DND-41 (cell line): ENCODE data around the gene SMIM32.

ENCODE experiments used
- ATAC-seq: fragments of 200-7000 bp; cut with Tn5 transposase; 3 replicates; pipeline ENCODE4 v1.9.1; 2021; ENCODE audit warnings: low read depth; ENCODE audit not compliant: insufficient read depth
- DNase-seq: peaks from one replicate; pipeline ENCODE4 v3.0.0-alpha.2; 2020
- H2AFZ ChIP-seq: 2 replicates; pipeline ENCODE4 v1.6.0; 2012; ENCODE audit warnings: low read depth, low read length
- H3K27ac ChIP-seq: 2 replicates; pipeline ENCODE4 v1.5.1; 2012; ENCODE audit warnings: low read length, inconsistent platforms
- H3K27me3 ChIP-seq: fragments of 200-600 bp; sonication (generic); 2 replicates; pipeline ENCODE4 v1.6.0; 2012; ENCODE audit warnings: low read length, mild to moderate bottlenecking, inconsistent platforms; ENCODE audit not compliant: insufficient read depth, poor library complexity
- H3K36me3 ChIP-seq: 2 replicates; pipeline ENCODE4 v1.5.1; 2012; ENCODE audit warnings: low read length, inconsistent platforms; ENCODE audit not compliant: insufficient read depth
- H3K4me1 ChIP-seq: 2 replicates; pipeline ENCODE4 v1.5.1; 2012; ENCODE audit warnings: mild to moderate bottlenecking, low read length; ENCODE audit not compliant: insufficient read depth
- H3K4me2 ChIP-seq: 2 replicates; pipeline ENCODE4 v1.6.0; 2012; ENCODE audit warnings: mild to moderate bottlenecking, moderate library complexity, low read length, inconsistent platforms; ENCODE audit not compliant: insufficient read depth
- H3K4me3 ChIP-seq, 2 experiments: fragments of 200-600 bp in 1 of 2; shearing (Covaris generic) in 1 of 2; 2 replicates each; pipeline ENCODE4 v1.5.1; 2012 to 2016; ENCODE audit warnings: inconsistent platforms in 2 of 2, low read length in 2 of 2, mild to moderate bottlenecking in 2 of 2, low read depth in 1 of 2, moderate library complexity in 1 of 2
- H3K79me2 ChIP-seq: 2 replicates; pipeline ENCODE4 v1.6.0; 2012; ENCODE audit warnings: low read length, inconsistent platforms; ENCODE audit not compliant: insufficient read depth
- H3K9ac ChIP-seq: 2 replicates; pipeline ENCODE4 v1.6.0; 2012; ENCODE audit warnings: low read depth, mild to moderate bottlenecking, inconsistent platforms, low read length, moderate library complexity
- H3K9me3 ChIP-seq: 2 replicates; pipeline ENCODE4 v1.5.1; 2012; ENCODE audit warnings: low read length, moderate library complexity, mild to moderate bottlenecking, inconsistent platforms; ENCODE audit not compliant: insufficient read depth, severe bottlenecking
- H4K20me1 ChIP-seq: 2 replicates; pipeline ENCODE4 v1.6.0; 2012; ENCODE audit warnings: low read length; ENCODE audit not compliant: insufficient read depth
- EZH2 ChIP-seq: IDR thresholded peaks from 3 replicates; pipeline ENCODE4 v1.6.1; 2012; ENCODE audit warnings: borderline replicate concordance, low read depth, mild to moderate bottlenecking, moderate library complexity, low read length, inconsistent platforms; ENCODE audit not compliant: severe bottlenecking
- TF ChIP-seq, protein P1 (sequence below): IDR thresholded peaks from 2 replicates; pipeline ENCODE4 v1.5.1; 2012; ENCODE audit warnings: borderline replicate concordance, low read length, moderate library complexity, mild to moderate bottlenecking; ENCODE audit not compliant: poor library complexity, severe bottlenecking; ENCODE audit errors: extremely low read depth

SMIM32 gene

DNA sequence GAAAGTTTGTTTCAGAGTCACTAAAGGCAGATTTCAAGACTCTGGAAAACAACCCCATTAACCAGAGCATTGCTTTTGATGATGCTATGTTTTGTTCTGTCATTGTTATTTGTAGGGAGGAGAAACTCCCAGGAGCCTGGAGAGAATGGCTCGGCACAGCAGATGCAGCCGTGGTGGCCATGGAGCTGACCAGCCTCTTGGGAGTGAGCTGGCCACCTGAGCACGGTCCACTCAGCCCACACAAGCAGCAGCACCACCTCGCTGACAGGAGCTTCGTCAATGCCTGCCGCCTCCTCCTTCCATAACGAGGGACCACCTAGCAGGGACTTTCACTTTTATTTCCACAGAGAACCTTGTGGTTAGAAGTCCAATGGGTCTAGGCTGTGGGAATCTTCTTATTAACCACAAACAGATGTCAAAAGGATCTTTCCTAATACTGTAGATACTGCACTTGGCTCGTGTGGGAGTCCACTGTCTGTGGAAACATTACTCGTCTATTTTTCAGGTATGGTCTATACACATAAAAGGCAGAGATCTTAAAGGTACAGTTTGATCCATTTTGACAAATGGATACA lies 21.0 kb upstream of the SMIM32 start:
- Histone ChIP-seq H2AFZ (no peak overlapping the region), H3K27ac (no peak overlapping the region), H3K9me3 (no peaks in the 10 kb centered on the region), H3K4me2 (no peak overlapping the region), H3K27me3 (no peaks in the 10 kb centered on the region), H3K9ac (no peak overlapping the region), H3K4me3 (no peak overlapping the region), H3K79me2 (no peaks in the 10 kb centered on the region), H4K20me1 (no peaks in the 10 kb centered on the region), H3K4me1 (no peaks in the 10 kb centered on the region), H3K36me3 (no peaks in the 10 kb centered on the region)
- DNase-seq, result no peak
- TF ChIP-seq, protein P1, sequence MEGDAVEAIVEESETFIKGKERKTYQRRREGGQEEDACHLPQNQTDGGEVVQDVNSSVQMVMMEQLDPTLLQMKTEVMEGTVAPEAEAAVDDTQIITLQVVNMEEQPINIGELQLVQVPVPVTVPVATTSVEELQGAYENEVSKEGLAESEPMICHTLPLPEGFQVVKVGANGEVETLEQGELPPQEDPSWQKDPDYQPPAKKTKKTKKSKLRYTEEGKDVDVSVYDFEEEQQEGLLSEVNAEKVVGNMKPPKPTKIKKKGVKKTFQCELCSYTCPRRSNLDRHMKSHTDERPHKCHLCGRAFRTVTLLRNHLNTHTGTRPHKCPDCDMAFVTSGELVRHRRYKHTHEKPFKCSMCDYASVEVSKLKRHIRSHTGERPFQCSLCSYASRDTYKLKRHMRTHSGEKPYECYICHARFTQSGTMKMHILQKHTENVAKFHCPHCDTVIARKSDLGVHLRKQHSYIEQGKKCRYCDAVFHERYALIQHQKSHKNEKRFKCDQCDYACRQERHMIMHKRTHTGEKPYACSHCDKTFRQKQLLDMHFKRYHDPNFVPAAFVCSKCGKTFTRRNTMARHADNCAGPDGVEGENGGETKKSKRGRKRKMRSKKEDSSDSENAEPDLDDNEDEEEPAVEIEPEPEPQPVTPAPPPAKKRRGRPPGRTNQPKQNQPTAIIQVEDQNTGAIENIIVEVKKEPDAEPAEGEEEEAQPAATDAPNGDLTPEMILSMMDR, result no peak
- TF ChIP-seq EZH2, result no peak
- no peak for ATAC-seq

DNA sequence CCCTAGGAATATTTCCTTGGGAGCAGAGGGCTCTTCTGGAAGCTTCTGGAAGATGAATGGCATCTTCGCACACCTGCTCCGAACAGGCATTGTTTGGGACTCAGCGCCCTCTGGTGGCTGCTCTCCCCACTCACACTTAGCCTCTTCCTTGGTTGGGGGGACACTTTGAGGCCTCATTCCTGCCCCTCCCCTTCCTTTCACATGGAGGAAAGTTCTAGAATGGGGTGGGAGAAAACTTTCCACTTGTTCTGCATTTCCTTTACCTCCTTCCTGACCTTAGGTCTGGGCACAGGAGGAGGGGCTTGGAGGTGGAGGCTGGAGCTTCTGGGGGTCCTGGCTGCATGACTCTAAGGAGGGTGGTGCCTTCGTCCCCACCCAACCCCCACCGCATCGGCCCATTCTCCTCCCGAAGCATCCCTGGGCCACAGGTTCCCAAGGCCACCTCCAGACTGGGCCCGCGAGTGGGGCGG lies 19.3 kb upstream of the SMIM32 start:
- Histone ChIP-seq H3K27ac (no peak overlapping the region), H3K4me1 (no peaks in the 10 kb centered on the region), H3K36me3 (no peaks in the 10 kb centered on the region), H3K9ac (no peak overlapping the region), H3K9me3 (no peaks in the 10 kb centered on the region), H3K27me3 (no peaks in the 10 kb centered on the region), H4K20me1 (no peaks in the 10 kb centered on the region), H2AFZ (no peak overlapping the region), H3K79me2 (no peaks in the 10 kb centered on the region), H3K4me2 (no peak overlapping the region), H3K4me3 (no peak overlapping the region)
- TF ChIP-seq EZH2, result no peak
- TF ChIP-seq, protein P1, result peak; percentile 93
- ATAC-seq (peak; percentile 73), DNase-seq (peak; percentile 50)

DNA sequence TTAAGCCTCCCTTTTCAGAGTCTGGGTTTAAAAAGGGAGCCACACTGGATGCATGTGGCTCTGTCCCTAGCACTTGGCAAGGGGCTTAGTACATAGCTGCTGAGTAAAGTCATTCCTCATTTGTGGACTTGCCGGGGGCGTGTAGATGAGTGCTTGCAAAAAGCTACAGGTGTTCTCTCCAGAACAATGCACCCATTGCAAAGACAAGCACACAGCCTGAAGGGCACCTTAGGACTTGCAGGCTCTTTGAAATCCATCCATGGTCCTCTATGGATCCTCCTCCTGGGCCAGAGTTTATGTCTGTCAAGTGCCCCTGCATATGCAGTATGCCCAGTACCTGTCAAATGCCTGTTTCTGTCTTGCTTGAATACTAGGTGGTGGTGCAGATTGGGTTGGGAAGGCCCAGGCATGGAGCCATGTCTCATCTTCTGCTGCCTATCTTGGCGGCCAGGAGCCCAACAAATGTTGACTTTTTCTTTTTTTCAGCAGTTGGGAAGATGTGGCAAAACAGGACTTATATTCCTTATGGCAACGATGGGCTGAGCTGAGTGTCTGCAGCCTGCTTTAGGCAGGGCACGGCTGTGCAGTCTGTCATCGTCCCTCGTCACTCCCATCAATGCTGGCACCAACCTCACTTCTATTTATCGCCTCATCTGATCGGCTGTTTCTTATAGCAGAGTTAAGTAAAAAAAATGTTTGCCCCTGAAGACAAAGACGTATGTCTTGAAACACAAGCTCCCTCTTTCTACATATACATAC lies 18.5 kb upstream of the SMIM32 start:
- no peak overlapping the region for H3K27ac ChIP-seq
- no peaks in the 10 kb centered on the region for H3K27me3 ChIP-seq
- TF ChIP-seq, protein P1, result no peak
- no peak for TF ChIP-seq EZH2
- H3K9ac ChIP-seq, result no peak overlapping the region
- ATAC-seq (no peak), DNase-seq (no peak)
- no peaks in the 10 kb centered on the region for H3K9me3 ChIP-seq
- H3K4me2 ChIP-seq, result no peak overlapping the region
- no peak overlapping the region for H3K4me3 ChIP-seq
- no peaks in the 10 kb centered on the region for H3K36me3 ChIP-seq
- H3K79me2 ChIP-seq, result no peaks in the 10 kb centered on the region
- H4K20me1 ChIP-seq, result no peaks in the 10 kb centered on the region
- H3K4me1 ChIP-seq, result no peaks in the 10 kb centered on the region
- no peak overlapping the region for H2AFZ ChIP-seq
